ENCODE measurements around the gene SPATA13. TPM values are rescaled to one million over a fixed set of nuclear protein-coding genes. Genes with fewer than 3 reads are reported as not detected.
"Not testable (repeated sequence)": the region's sequence is repeated elsewhere in the genome, so short reads cannot be mapped to it uniquely, and the experiment has no call there.

Gene SPATA13
- 2.2 TPM for total RNA-seq

GRCh38 chr13:24160458-24161009 is at the start of gene SPATA13:
Gene SPATA13 (plus strand): TSS chr13:24160720. CDS start chr13:24222930, 62,210 bp downstream.
- ATAC-seq: peak; percentile 99

- ATAC-seq: no peak
Observed at GRCh38 chr13:24112791-24113190, 47.7 kb upstream of the SPATA13 start.

- no peak for ATAC-seq
Observed at GRCh38 chr13:24115671-24116070, 44.8 kb upstream of the SPATA13 start.

- no peak for ATAC-seq
Observed at GRCh38 chr13:24116131-24116530, 44.4 kb upstream of the SPATA13 start.

GRCh38 chr13:24118576-24118975 is 41.9 kb upstream of the SPATA13 start:
- ATAC-seq: no peak

GRCh38 chr13:24119626-24120508 is 40.7 kb upstream of the SPATA13 start:
- ATAC-seq: no peak

- ATAC-seq: not testable (repeated sequence)
Observed at GRCh38 chr13:24122045-24122444, 38.5 kb upstream of the SPATA13 start.

- ATAC-seq: no peak
Observed at GRCh38 chr13:24122569-24122968, 38.0 kb upstream of the SPATA13 start.

- ATAC-seq: no peak
Observed at GRCh38 chr13:24123761-24124160, 36.8 kb upstream of the SPATA13 start.

- ATAC-seq: peak; percentile 19
Observed at GRCh38 chr13:24124789-24125476, 35.6 kb upstream of the SPATA13 start.

GRCh38 chr13:24127116-24127631 is 33.3 kb upstream of the SPATA13 start:
- peak; percentile 87 for ATAC-seq

- ATAC-seq: peak; percentile 36
Observed at GRCh38 chr13:24128112-24128511, 32.4 kb upstream of the SPATA13 start.

- ATAC-seq: no peak
Observed at GRCh38 chr13:24128962-24129361, 31.6 kb upstream of the SPATA13 start.

GRCh38 chr13:24129914-24130774 is 30.4 kb upstream of the SPATA13 start:
- no peak for ATAC-seq

- ATAC-seq: no peak
Observed at GRCh38 chr13:24131749-24132148, 28.8 kb upstream of the SPATA13 start.

GRCh38 chr13:24133021-24133795 is 27.3 kb upstream of the SPATA13 start:
- peak; percentile 23 for ATAC-seq

- no peak for ATAC-seq
Observed at GRCh38 chr13:24134231-24134630, 26.3 kb upstream of the SPATA13 start.

GRCh38 chr13:24134757-24135156 is 25.8 kb upstream of the SPATA13 start:
- ATAC-seq: no peak

- ATAC-seq: no peak
Observed at GRCh38 chr13:24135674-24136300, 24.7 kb upstream of the SPATA13 start.

GRCh38 chr13:24138911-24139310 is 21.6 kb upstream of the SPATA13 start:
- no peak for ATAC-seq

GRCh38 chr13:24141333-24141910 is 19.1 kb upstream of the SPATA13 start:
- ATAC-seq: no peak
